Heart left ventricle (tissue), 16 donors: Measurements from ENCODE around the gene SP3. TPM values are rescaled to one million over a fixed set of nuclear protein-coding genes. Genes with fewer than 3 reads are reported as not detected.
A peak's percentile ranks its signal among the peaks of the same experiment; 100 is the strongest.

Experiments
- ATAC-seq, 4 donors: fragments of 200-7000 bp; cut with Tn5 transposase; one replicate each; pipeline ENCODE4 v1.9.1; 2020 to 2022; ENCODE audit warnings: moderate library complexity in 4 of 4, mild to moderate bottlenecking in 3 of 4, moderate number of reproducible peaks in 1 of 4
- DNase-seq, 5 donors: peaks; one replicate each; pipeline ENCODE4 v3.0.0-alpha.2; 2020
- H3K27ac ChIP-seq, 12 donors: fragments of 200-600 bp; sonication (generic) in 4 of 12; one replicate each; pipeline versions ENCODE4 v1.5.0 to v1.8.0; 2016 to 2022; ENCODE audit warnings: mild to moderate bottlenecking in 2 of 12
- H3K27me3 ChIP-seq, 9 donors: fragments of 200-600 bp; sonication (generic) in 2 of 9; one replicate each; pipeline versions ENCODE4 v1.5.1 to v1.8.0; 2016 to 2022; ENCODE audit warnings: mild to moderate bottlenecking in 3 of 9
- H3K36me3 ChIP-seq, 9 donors: fragments of 200-600 bp; sonication (generic) in 2 of 9; one replicate each; pipeline versions ENCODE4 v1.5.0 to v1.8.0; 2018 to 2022; ENCODE audit warnings: mild to moderate bottlenecking in 2 of 9
- H3K4me1 ChIP-seq, 12 donors: fragments of 200-600 bp; sonication (generic) in 4 of 12; one replicate each; pipeline versions ENCODE4 v1.5.0 to v1.8.0; 2016 to 2022; ENCODE audit warnings: mild to moderate bottlenecking in 3 of 12
- H3K4me3 ChIP-seq, 12 donors: fragments of 200-600 bp; sonication (generic) in 4 of 12; one replicate each; pipeline versions ENCODE4 v1.5.0 to v1.8.0; 2017 to 2022; ENCODE audit warnings: mild to moderate bottlenecking in 9 of 12, moderate library complexity in 4 of 12
- H3K9me3 ChIP-seq, 12 donors: fragments of 200-600 bp; sonication (generic) in 4 of 12; one replicate each; pipeline versions ENCODE4 v1.5.0 to v1.8.0; 2016 to 2022; ENCODE audit warnings: mild to moderate bottlenecking in 1 of 12
- POLR2A ChIP-seq, 2 donors: fragments of 450-650 bp; IDR thresholded peaks; one replicate each; pipeline ENCODE4 v1.6.1; 2017; ENCODE audit warnings: antibody characterized with exemption in 2 of 2, mild to moderate bottlenecking in 2 of 2, moderate library complexity in 2 of 2
- WGBS, 4 donors: extraction: QIAGEN DNeasy Blood & Tissue Kit in 2 of 4; methylation state at CpG; one replicate each; pipeline versions ENCODE4 v1.1.5 to v1.1.7; 2013 to 2018; 5-methylcytosine and 5-hydroxymethylcytosine counted together
- intact Hi-C, 10 donors: fragments of 100-400 bp; cut with DNase I; formaldehyde crosslinking; loops; one replicate each; pipeline versions ENCODE4 v1.11.1 to v1.14.2; 2022
- polyA plus RNA-seq, 2 donors: library from polyadenylated mRNA; stranded (reverse); fragments of 200-250 nt; gene quantifications; one replicate each; pipeline ENCODE4 v1.2.3, GENCODE V29; 2013
- total RNA-seq, 9 donors: library from RNA; depleted of rRNA in 2 of 9; stranded (reverse); fragments of >200 nt in 2 of 9; fragmentation: NEBNext Ultra II Directional in 3 of 9; extraction: Animal tissue kit (Norgen Biotek cat#: 25700) in 3 of 9; gene quantifications; one replicate each; pipeline versions ENCODE4 v1.1.0 to v1.2.4, GENCODE V29; 2016 to 2023
- TF ChIP-seq, protein P1 (sequence below), 12 donors: fragments of 200-600 bp; sonication (generic) in 4 of 12; IDR thresholded peaks; one replicate each; pipeline versions ENCODE4 v1.5.0 to v1.8.0; 2018 to 2022; ENCODE audit warnings: antibody characterized with exemption in 12 of 12, mild to moderate bottlenecking in 5 of 12
- donor health status: ischemic (EF 13 %, LVEDD 7.1; RV severe dilation, severe dysfunction).
- donor health status: healthy with polysubstance abuse.
- donor health status: DM: no; HTN: yes; CAD: no.
- donor health status: DM: no; HTN: no; CAD: no.
- donor health status: ischemic (EF 25% LVEDD 6.9; RV normal size, moderate dysfunction).
- donor health status: ischemic (EF 25% LVEDD 5.7; RV mildly dilated, moderate dysfunction).
- donor health status: healthy.
- donor health status: DM: yes; HTN: yes; CAD: no.
- donor health status: ischemic (EF 35%, LVEDD 5.7; RV mildly dilated, moderate dysfunction).
- donor health status: nonischemic (EF 11% LVEDD 7.7; RV severe dilation, severe dysfunction).
- donor health status: DM: yes; HTN: yes; CAD: no.
- donor health status: PGD.
- donor health status: ischemic (EF 29% LVEDD 5.4; RV normal size, mild dysfunction).
- donor health status: nonischemic (EF 23%, LVEDD 6.1; RV moderate dilation, normal function).

Gene SP3
- total and polyA plus RNA-seq, 11 donors, result 6.9 to 61.5 (median 40.2) TPM

DNA sequence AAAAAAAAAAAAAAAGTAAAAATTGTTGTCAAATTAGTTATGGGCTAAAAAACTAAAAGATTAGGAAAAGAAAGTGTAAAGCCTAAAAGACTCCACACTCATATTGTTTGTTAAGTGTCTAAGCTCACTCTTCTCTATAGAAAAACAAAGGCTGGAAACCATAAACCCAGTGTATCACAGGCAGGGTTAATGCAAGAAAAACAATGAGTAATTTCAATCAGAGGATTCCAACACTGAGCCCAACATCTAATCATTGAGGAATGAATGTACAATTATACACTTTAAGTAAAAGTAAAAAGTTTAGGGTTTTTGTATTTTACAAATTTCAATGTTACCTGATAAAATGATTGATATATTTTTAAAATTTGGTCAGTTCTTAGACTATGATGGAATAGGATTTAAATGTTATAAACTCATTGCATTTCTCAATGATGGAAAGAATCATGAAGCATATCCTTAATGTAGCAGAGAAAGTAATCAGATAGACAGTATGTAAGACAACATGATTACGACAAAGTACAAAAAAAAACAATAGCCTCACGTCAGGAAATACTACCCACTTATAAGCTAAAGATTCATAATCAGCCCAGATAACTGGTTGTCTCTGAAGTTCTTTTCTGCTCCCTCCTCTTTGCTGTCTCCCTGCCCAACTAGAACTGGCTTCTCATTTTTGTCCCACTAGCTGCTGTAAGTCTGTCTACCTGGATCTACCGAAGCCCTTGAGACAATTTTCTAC lies 44.5 kb upstream of the SP3 start:
- WGBS, 4 donors, result 63 to 72% (median 67%) methylated on average over 3 of the region's 3 CpGs
- no peak for ATAC-seq
- DNase-seq, result no peak
- Histone ChIP-seq H3K9me3 (no peaks in the 10 kb centered on the region), H3K4me3 (no peak overlapping the region), H3K4me1 (peaks cover 0 to 63% (median 32%) of the 10 kb centered on the region in 12 donors), H3K27ac (peak overlapping the region in 1 of 12 donors; percentile 17), H3K36me3 (no peaks in the 10 kb centered on the region), H3K27me3 (no peaks in the 10 kb centered on the region)
- intact Hi-C loops, result no loop called here
- no peak for TF ChIP-seq POLR2A (IDR thresholded peaks at IDR 0.05)
- TF ChIP-seq, protein P1, sequence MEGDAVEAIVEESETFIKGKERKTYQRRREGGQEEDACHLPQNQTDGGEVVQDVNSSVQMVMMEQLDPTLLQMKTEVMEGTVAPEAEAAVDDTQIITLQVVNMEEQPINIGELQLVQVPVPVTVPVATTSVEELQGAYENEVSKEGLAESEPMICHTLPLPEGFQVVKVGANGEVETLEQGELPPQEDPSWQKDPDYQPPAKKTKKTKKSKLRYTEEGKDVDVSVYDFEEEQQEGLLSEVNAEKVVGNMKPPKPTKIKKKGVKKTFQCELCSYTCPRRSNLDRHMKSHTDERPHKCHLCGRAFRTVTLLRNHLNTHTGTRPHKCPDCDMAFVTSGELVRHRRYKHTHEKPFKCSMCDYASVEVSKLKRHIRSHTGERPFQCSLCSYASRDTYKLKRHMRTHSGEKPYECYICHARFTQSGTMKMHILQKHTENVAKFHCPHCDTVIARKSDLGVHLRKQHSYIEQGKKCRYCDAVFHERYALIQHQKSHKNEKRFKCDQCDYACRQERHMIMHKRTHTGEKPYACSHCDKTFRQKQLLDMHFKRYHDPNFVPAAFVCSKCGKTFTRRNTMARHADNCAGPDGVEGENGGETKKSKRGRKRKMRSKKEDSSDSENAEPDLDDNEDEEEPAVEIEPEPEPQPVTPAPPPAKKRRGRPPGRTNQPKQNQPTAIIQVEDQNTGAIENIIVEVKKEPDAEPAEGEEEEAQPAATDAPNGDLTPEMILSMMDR (IDR thresholded peaks at IDR 0.05), result no peak

DNA sequence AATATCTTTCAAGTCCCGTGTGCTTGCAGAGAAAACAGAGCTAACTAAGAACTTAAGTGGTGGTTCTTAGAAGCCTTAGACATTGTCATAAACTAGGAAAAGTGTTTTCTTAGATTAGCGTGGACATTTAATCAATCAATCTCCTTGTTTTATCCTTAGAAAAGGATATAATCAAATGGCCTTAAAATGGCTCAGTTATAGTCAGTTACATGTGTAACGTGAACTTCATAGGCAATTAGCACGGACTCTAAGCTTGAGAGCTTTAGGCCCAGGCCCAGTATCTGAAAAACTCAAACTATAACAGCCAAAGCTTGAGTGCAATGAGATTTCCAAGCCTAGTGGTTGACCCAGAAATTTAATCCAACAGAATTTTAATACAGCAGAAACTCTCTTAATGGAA lies 43.5 kb upstream of the SP3 start:
- peaks cover 0 to 58% (median 28%) of the 10 kb centered on the region in 12 donors for H3K4me1 ChIP-seq
- H3K27ac ChIP-seq, result no peak overlapping the region
- H3K4me3 ChIP-seq, result no peak overlapping the region
- ATAC-seq (no peak), DNase-seq (no peak)
- WGBS, 4 donors, result 93 to 97% (median 95%) methylated on average over 4 of the region's 4 CpGs
- intact Hi-C loops, result no loop called here
- TF ChIP-seq, protein P1 (IDR thresholded peaks at IDR 0.05), result no peak
- TF ChIP-seq POLR2A (IDR thresholded peaks at IDR 0.05), result no peak
- no peaks in the 10 kb centered on the region for H3K9me3 ChIP-seq
- H3K27me3 ChIP-seq, result no peaks in the 10 kb centered on the region
- no peaks in the 10 kb centered on the region for H3K36me3 ChIP-seq

GRCh38 chr2:174007010-174007409 lies 41.8 kb upstream of the SP3 start:
- Histone ChIP-seq H3K36me3 (no peaks in the 10 kb centered on the region), H3K4me1 (peaks cover 0 to 46% (median 23%) of the 10 kb centered on the region in 12 donors), H3K27ac (no peak overlapping the region), H3K4me3 (no peak overlapping the region), H3K9me3 (no peaks in the 10 kb centered on the region), H3K27me3 (no peaks in the 10 kb centered on the region)
- ATAC-seq (no peak), DNase-seq (no peak)
- intact Hi-C loops, result no loop called here
- 72 to 76% (median 74%) methylated on average over 5 of the region's 5 CpGs for WGBS, 4 donors
- TF ChIP-seq, protein P1 (IDR thresholded peaks at IDR 0.05), result no peak
- TF ChIP-seq POLR2A (IDR thresholded peaks at IDR 0.05), result no peak

- intact Hi-C loops, result no loop called here
- Histone ChIP-seq H3K4me1 (peaks cover 0 to 35% (median 20%) of the 10 kb centered on the region in 12 donors), H3K9me3 (no peaks in the 10 kb centered on the region), H3K4me3 (no peak overlapping the region), H3K36me3 (no peaks in the 10 kb centered on the region), H3K27me3 (no peaks in the 10 kb centered on the region), H3K27ac (peak overlapping the region in 9 of 12 donors; percentile 13 to 68 (median 58))
- no peak for ATAC-seq
- 91 to 94% (median 93%) methylated on average over 11 of the region's 11 CpGs for WGBS, 4 donors
- no peak for DNase-seq
- TF ChIP-seq, protein P1 (IDR thresholded peaks at IDR 0.05), result no peak
- TF ChIP-seq POLR2A (IDR thresholded peaks at IDR 0.05), result no peak
Measured at GRCh38 chr2:174005801-174006419, 40.7 kb upstream of the SP3 start.
